NK-92 (cell line): ENCODE data around the gene ZBTB8B.
"Not testable (repeated sequence)": the region's sequence is repeated elsewhere in the genome, so short reads cannot be mapped to it uniquely, and the experiment has no call there.

Experiments
- DNase-seq: peaks from one replicate; lab custom pipeline; 2025; ENCODE audit not compliant: unreplicated experiment; lab: John Stamatoyannopoulos, UW

The ZBTB8B gene

DNA sequence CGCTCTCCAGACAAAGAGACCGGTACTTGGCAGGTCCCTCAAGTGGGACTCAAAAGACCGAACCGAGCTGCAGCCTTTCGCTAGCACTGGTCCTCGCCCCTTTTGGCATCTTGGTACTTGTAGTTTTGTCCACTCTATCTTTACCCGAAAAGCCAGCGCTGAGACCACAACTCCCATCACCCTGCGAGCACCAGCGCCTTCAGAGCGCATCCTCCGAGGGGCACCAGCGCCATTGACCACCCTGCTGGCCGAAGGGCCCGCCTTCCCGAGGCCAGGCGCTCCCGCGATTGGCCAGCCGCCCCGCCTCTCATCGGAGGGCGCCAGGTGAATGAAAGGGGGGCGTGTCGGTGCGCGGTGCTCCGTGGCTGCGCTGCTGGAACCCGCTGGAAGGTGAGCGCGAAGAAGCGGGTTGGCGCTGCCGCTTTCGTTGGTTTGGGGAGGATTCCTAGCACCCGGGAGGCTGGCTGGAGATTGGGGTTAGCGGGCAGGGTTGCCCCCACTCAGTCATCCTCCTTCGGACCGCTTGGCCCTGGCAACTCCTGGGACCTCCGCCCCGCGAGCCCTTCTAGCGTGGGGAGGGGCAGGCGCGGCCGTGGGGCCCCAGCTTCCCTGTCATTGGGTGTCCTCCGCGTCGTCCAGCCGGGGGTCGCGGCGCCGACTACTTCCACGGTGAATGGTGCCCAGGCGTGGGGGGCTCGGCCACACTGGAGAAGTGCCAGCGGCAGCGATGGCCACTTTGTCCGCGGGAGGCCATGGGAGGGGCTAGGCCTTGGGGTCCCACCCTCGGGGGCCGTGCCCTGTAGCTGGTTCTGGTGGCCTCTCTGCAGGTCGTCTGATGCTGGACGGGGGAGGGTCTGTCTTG, at the start of gene ZBTB8B:
Gene ZBTB8B, plus strand, starts transcription at position 357 of the 862 bp plus-strand sequence. CDS start 5,553 bp downstream, outside the sequence.
- DNase-seq = no peak

- DNase-seq = no peak
Observed at GRCh38 chr1:32421775-32422174, 43.1 kb upstream of the ZBTB8B start.

GRCh38 chr1:32426489-32427255, 38.2 kb upstream of the ZBTB8B start:
- no peak for DNase-seq

DNA sequence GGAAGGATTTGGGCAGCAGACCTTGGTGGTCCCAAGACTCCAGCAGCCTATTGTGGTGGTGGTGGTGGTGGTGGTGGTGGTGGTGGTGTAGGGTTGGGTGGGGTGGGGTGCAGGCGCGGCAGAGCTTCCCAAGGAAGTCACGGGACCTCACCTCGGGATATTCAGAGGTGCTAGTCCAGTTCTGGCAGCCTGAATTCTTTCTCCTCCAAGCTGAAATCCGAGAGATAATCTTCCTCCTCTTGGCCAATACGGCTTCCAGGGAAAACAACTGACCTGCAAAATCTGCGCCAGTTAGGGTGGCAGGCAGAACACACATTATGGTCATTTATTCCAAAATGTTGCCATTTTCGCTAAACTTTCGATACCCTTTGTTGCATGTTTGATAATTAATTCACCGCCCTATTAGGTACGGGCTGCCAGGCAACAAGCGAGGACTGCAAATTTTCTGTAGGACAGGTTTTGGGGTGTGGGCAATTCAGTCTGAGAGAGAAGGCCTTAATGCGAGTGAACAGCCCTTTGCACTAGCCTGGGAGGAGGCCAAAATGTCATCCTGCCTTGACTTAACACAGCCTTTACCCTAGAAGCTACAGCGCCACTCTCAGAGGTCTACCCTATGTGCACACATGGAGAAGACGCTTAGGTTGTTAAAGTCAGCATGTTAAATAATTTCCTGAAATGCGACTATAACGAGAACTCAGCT, 37.5 kb upstream of the ZBTB8B start:
- no peak for DNase-seq

- DNase-seq = no peak
Observed at GRCh38 chr1:32431736-32432400, 33.0 kb upstream of the ZBTB8B start.

GRCh38 chr1:32438136-32438535, 26.7 kb upstream of the ZBTB8B start:
- DNase-seq = no peak

GRCh38 chr1:32438777-32439176, 26.1 kb upstream of the ZBTB8B start:
- DNase-seq = not testable (repeated sequence)

GRCh38 chr1:32441467-32441866, 23.4 kb upstream of the ZBTB8B start:
- DNase-seq = not testable (repeated sequence)

DNA sequence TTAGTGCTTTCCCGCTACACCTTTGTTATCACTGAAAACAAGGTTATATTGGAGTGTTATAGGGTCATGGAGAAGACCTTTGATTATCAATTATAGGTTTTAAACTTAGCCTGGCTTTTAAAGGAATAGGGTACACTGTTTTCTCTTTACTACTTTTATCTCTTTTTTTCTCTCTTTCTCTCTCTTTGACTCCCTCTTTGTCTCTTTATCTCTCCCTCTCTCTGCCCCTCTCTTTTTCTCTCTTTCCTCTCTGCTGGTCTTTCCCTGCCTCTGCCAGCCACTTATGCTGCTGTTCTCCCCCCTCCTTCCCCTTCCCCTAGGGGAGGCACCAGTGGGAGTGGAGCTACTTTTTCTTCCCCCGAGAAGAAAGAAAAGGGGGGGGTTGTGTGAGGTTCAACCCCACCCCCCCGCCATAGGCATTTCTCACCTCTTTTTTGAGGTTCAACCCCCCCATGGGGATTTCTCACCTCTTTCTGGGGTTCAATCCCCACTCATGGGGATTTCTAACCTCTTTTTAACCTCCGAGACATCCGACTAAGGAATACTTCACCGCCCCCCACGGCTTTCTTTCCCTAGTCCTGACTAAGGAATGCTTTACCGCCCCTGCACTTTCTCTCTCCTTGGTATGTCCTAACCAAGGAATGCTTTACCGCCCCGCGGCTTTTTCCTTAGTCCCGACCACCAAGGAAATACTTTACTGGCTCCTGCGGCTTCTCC, 17.2 kb upstream of the ZBTB8B start:
- no peak for DNase-seq

- DNase-seq = not testable (repeated sequence)
Observed at GRCh38 chr1:32448186-32448772, 16.6 kb upstream of the ZBTB8B start.

DNA sequence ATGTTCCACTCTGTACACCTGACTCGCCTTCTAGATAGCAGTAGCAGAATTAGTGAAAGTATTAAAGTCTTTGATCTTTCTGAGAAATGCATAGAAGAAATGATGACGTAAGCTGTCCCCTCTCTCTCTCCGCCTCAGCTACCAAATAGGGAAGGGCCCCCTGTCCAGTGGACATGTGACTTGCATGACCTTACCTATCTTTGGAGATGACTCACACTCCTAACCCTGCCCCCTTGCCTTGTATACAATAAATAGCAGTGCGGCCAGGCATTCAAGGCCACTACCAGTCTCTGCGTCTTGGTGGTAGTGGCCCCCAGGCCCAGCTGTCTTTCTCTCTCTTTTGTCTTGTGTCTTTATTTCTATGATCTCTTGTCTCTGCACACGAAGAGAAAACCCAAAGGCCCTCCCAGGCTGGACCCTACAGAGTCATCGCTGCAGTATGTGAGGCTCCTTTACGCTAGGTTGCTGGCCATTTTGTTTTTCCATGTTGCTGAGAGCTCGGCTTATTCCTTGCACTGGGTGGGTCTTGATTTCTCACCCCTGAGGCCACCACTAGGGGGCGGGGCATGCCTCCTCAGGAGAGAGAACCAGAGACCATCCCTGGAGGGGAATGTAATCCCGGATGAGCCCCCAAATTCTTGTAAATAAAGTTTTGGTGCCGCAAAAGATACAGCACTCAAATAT, 16.0 kb upstream of the ZBTB8B start:
- no peak for DNase-seq

DNA sequence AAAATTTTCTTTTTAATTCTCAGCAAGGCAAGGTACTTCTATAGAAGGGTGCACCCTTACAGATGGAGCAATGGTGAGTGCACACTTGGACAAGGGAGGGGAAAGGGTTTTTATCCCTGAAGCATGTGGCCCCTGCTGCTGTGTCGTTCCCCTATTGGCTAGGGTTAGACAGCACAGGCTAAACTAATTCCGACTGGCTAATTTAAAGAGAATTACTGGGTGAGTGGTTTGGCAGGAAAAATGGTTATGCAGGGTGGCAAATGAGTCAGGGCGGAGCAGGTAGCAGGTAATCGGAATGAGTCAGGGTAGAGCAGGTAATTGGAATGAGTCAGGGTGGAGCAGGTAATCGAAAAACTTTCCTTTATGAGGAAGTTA, 15.4 kb upstream of the ZBTB8B start:
- not testable (repeated sequence) for DNase-seq

GRCh38 chr1:32454726-32455125, 10.1 kb upstream of the ZBTB8B start:
- DNase-seq = no peak

DNA sequence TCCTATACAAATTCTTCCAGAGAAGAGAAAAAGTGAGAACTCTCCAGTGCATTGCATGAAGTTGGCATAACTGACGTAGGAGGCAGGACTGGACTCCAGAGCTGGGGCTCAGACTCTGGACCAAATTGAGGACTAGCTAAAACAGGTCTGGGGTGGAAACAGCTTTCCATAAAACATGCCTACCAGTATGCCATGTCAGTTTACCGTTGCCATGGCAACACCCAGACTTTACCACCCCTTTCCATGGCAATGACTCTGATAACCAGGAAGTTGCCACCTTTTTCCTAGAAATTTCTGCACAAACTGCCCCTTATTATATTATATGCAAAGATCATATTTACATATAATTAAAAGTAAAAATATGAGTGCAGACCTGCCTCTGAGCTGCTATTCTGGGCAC, 8.9 kb upstream of the ZBTB8B start:
- DNase-seq = no peak

GRCh38 chr1:32458798-32459197, 6.1 kb upstream of the ZBTB8B start:
- DNase-seq = not testable (repeated sequence)

GRCh38 chr1:32462977-32463376, 1.9 kb upstream of the ZBTB8B start:
- not testable (repeated sequence) for DNase-seq

- DNase-seq = no peak
Observed at GRCh38 chr1:32464191-32464715, 619 bp upstream of the ZBTB8B start.

DNA sequence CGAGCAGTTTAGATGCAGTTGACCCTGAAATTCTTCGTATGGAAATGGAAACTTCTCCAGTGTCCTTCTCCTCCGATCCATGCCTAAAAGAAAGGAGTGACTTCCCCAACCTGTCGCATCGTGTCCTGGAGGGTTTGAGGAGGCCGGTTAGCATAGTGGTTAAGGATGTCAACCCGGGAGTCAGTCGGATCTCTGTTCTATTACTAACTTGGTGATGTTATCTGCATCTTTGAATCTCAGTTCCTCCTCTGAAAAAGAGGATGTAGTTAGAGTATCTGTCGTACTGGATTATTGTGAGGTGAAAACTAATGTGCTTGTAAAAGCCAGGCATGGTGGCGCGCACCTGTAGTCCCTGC, 684 bp downstream of the ZBTB8B start:
- no peak for DNase-seq

GRCh38 chr1:32466761-32467160, 1.9 kb downstream of the ZBTB8B start:
- DNase-seq = no peak
